Measurements from ENCODE around the gene SEC14L1. TPM values are rescaled to one million over a fixed set of nuclear protein-coding genes. Genes with fewer than 3 reads are reported as not detected.
"Not testable (repeated sequence)": the region's sequence is repeated elsewhere in the genome, so short reads cannot be mapped to it uniquely, and the experiment has no call there.

Gene SEC14L1
- total RNA-seq, 1 donor from 2014 or later, result 93.2 TPM

GRCh38 chr17:77254951-77255825, 114.4 kb downstream of the SEC14L1 start:
- peak overlapping the region; percentile 70 for H3K9ac ChIP-seq (ENCODE audit: low read length)
- peaks cover 33% of the 10 kb centered on the region for H3K4me1 ChIP-seq (ENCODE audit: insufficient read depth, low read length)
- peak overlapping the region; percentile 71 for H3K4me2 ChIP-seq (ENCODE audit: low read length)
- H3K27me3 ChIP-seq (ENCODE audit: insufficient read depth, low read length), result no peaks in the 10 kb centered on the region
- no peaks in the 10 kb centered on the region for H3K36me3 Mint-ChIP-seq (ENCODE audit: low read depth, unreplicated experiment)
- H3K4me1 Mint-ChIP-seq (ENCODE audit: low read depth, unreplicated experiment), result peaks cover 8% of the 10 kb centered on the region
- H3K9me3 ChIP-seq (ENCODE audit: insufficient read depth, low read depth, low read length), result no peaks in the 10 kb centered on the region
- no peaks in the 10 kb centered on the region for H3K27me3 Mint-ChIP-seq (ENCODE audit: low read depth, unreplicated experiment)
- no peaks in the 10 kb centered on the region for H3K36me3 ChIP-seq (ENCODE audit: insufficient read depth, low read length)
- FAIRE-seq (peak; percentile 37), DNase-seq (ENCODE audit: low read depth) (peak; percentile 69)
- H3K9me3 Mint-ChIP-seq (ENCODE audit: unreplicated experiment), result no peaks in the 10 kb centered on the region
- peak overlapping the region; percentile 57 for H3K27ac ChIP-seq (ENCODE audit: low read depth, low read length)
- TF ChIP-seq EZH2 (IDR thresholded peaks at IDR 0.05; ENCODE audit: insufficient read depth, low read length) (no peak), CTCF (IDR thresholded peaks at IDR 0.05; ENCODE audit: insufficient read depth, low read depth, low read length) (no peak)
- H2AFZ ChIP-seq (ENCODE audit: low read depth, low read length), result peak overlapping the region; percentile 53
- no peak overlapping the region for H3K4me3 ChIP-seq (ENCODE audit: insufficient read depth, low read depth, low read length)
- no peaks in the 10 kb centered on the region for H4K20me1 ChIP-seq (ENCODE audit: insufficient read depth, low read length)
- no peak overlapping the region for H3K4me3 Mint-ChIP-seq (ENCODE audit: unreplicated experiment)
- H3K27ac Mint-ChIP-seq (ENCODE audit: unreplicated experiment), result peak overlapping the region; percentile 91
- H3K79me2 ChIP-seq (ENCODE audit: insufficient read depth, low read length), result no peaks in the 10 kb centered on the region

DNA sequence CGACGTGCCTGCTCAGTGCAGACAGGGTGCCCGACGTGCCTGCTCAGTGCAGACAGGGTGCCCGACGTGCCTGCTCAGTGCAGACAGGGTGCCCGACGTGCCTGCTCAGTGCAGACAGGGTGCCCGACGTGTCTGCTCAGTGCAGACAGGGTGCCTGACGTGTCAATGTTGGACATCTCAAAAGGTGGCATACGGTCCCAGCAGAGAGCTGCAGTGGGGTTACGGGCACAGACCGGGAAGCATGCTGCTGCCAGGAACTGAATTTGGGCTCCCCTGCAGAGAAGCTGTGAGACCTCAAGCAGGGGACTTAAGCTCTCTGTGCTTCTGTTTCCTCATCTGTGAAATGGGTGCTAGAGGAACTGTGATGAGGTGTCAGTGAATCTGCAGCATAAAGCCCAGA, 115.2 kb downstream of the SEC14L1 start:
- not testable (repeated sequence) for H4K20me1 ChIP-seq (ENCODE audit: insufficient read depth, low read length); H3K9me3 ChIP-seq (ENCODE audit: insufficient read depth, low read depth, low read length); H3K4me3 Mint-ChIP-seq (ENCODE audit: unreplicated experiment); H2AFZ ChIP-seq (ENCODE audit: low read depth, low read length); H3K79me2 ChIP-seq (ENCODE audit: insufficient read depth, low read length); H3K36me3 Mint-ChIP-seq (ENCODE audit: low read depth, unreplicated experiment); H3K9me3 Mint-ChIP-seq (ENCODE audit: unreplicated experiment); H3K27ac Mint-ChIP-seq (ENCODE audit: unreplicated experiment); H3K27me3 ChIP-seq (ENCODE audit: insufficient read depth, low read length); H3K4me3 ChIP-seq (ENCODE audit: insufficient read depth, low read depth, low read length); FAIRE-seq; H3K4me1 Mint-ChIP-seq (ENCODE audit: low read depth, unreplicated experiment); H3K27ac ChIP-seq (ENCODE audit: low read depth, low read length); H3K36me3 ChIP-seq (ENCODE audit: insufficient read depth, low read length); DNase-seq (ENCODE audit: low read depth); H3K27me3 Mint-ChIP-seq (ENCODE audit: low read depth, unreplicated experiment)
- Histone ChIP-seq H3K4me2 (ENCODE audit: low read length) (peak overlapping the region; percentile 71), H3K9ac (ENCODE audit: low read length) (peak overlapping the region; percentile 70), H3K4me1 (ENCODE audit: insufficient read depth, low read length) (peaks cover 33% of the 10 kb centered on the region)

- Histone ChIP-seq H3K79me2 (ENCODE audit: insufficient read depth, low read length) (no peaks in the 10 kb centered on the region), H3K9ac (ENCODE audit: low read length) (no peak overlapping the region), H3K4me1 (ENCODE audit: insufficient read depth, low read length) (peaks cover 33% of the 10 kb centered on the region), H3K27me3 (ENCODE audit: insufficient read depth, low read length) (no peaks in the 10 kb centered on the region), H3K9me3 (ENCODE audit: insufficient read depth, low read depth, low read length) (no peaks in the 10 kb centered on the region), H4K20me1 (ENCODE audit: insufficient read depth, low read length) (no peaks in the 10 kb centered on the region), H2AFZ (ENCODE audit: low read depth, low read length) (no peak overlapping the region), H3K4me2 (ENCODE audit: low read length) (no peak overlapping the region), H3K27ac (ENCODE audit: low read depth, low read length) (no peak overlapping the region), H3K36me3 (ENCODE audit: insufficient read depth, low read length) (no peaks in the 10 kb centered on the region), H3K4me3 (ENCODE audit: insufficient read depth, low read depth, low read length) (no peak overlapping the region)
- TF ChIP-seq EZH2 (IDR thresholded peaks at IDR 0.05; ENCODE audit: insufficient read depth, low read length) (no peak), CTCF (IDR thresholded peaks at IDR 0.05; ENCODE audit: insufficient read depth, low read depth, low read length) (peak; percentile 5)
- no peak for DNase-seq (ENCODE audit: low read depth)
- FAIRE-seq, result no peak
- Mint-ChIP-seq H3K36me3 (ENCODE audit: low read depth, unreplicated experiment) (no peaks in the 10 kb centered on the region), H3K27ac (ENCODE audit: unreplicated experiment) (no peak overlapping the region), H3K4me3 (ENCODE audit: unreplicated experiment) (peak overlapping the region; percentile 40), H3K9me3 (ENCODE audit: unreplicated experiment) (no peaks in the 10 kb centered on the region), H3K27me3 (ENCODE audit: low read depth, unreplicated experiment) (no peaks in the 10 kb centered on the region), H3K4me1 (ENCODE audit: low read depth, unreplicated experiment) (peaks cover 8% of the 10 kb centered on the region)
These were observed 115.9 kb downstream of the SEC14L1 start for GRCh38 chr17:77256710-77257109.
